Measurements from ENCODE around the gene CCDC51. TPM values are rescaled to one million over a fixed set of nuclear protein-coding genes. Genes with fewer than 3 reads are reported as not detected.
A peak's percentile ranks its signal among the peaks of the same experiment; 100 is the strongest.
"Not testable (repeated sequence)": the region's sequence is repeated elsewhere in the genome, so short reads cannot be mapped to it uniquely, and the experiment has no call there.

Gene CCDC51
- total RNA-seq, 1 donor = 17.4 TPM

DNA sequence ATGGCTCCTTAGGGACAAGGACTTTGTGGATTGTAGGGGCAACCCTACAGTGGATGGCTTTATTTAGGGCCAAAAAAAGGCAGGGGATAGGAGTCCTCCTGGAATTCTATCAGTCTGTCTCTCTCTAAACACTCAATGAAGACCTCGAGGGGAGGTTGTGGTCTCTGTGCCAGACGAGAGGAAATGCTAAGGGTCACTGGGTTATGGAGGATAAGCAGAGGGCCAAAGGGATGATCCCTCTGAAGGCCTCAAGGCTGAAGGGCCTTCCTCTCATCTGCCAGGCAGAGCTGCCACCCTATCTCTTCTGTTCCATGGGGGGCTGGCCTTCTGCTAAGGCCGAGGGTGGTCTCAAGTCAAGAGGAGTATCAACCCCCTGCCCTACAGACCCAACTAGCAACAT lies 37.0 kb downstream of the CCDC51 start:
- Histone ChIP-seq H3K4me3 (ENCODE audit: insufficient read depth, low read length) (no peak overlapping the region), H3K4me1 (ENCODE audit: insufficient read depth, low read length) (peaks cover 11% of the 10 kb centered on the region), H2AFZ (ENCODE audit: low read length) (no peak overlapping the region), H3K79me2 (ENCODE audit: insufficient read depth, low read length) (no peaks in the 10 kb centered on the region), H3K27ac (ENCODE audit: low read depth, low read length) (no peak overlapping the region), H3K9me3 (ENCODE audit: low read depth, low read length) (no peaks in the 10 kb centered on the region), H4K20me1 (ENCODE audit: insufficient read depth, low read length) (no peaks in the 10 kb centered on the region), H3K27me3 (ENCODE audit: insufficient read depth, low read length) (peaks cover 21% of the 10 kb centered on the region), H3K36me3 (ENCODE audit: insufficient read depth, low read length) (no peaks in the 10 kb centered on the region), H3K4me2 (ENCODE audit: insufficient read depth, low read length) (no peak overlapping the region)
- DNase-seq (ENCODE audit: insufficient read length, low spot score, missing footprints) = peak; percentile 56
- TF ChIP-seq, protein P1, sequence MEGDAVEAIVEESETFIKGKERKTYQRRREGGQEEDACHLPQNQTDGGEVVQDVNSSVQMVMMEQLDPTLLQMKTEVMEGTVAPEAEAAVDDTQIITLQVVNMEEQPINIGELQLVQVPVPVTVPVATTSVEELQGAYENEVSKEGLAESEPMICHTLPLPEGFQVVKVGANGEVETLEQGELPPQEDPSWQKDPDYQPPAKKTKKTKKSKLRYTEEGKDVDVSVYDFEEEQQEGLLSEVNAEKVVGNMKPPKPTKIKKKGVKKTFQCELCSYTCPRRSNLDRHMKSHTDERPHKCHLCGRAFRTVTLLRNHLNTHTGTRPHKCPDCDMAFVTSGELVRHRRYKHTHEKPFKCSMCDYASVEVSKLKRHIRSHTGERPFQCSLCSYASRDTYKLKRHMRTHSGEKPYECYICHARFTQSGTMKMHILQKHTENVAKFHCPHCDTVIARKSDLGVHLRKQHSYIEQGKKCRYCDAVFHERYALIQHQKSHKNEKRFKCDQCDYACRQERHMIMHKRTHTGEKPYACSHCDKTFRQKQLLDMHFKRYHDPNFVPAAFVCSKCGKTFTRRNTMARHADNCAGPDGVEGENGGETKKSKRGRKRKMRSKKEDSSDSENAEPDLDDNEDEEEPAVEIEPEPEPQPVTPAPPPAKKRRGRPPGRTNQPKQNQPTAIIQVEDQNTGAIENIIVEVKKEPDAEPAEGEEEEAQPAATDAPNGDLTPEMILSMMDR (IDR thresholded peaks at IDR 0.05; ENCODE audit: extremely low read depth, low read depth, low read length) = no peak

DNA sequence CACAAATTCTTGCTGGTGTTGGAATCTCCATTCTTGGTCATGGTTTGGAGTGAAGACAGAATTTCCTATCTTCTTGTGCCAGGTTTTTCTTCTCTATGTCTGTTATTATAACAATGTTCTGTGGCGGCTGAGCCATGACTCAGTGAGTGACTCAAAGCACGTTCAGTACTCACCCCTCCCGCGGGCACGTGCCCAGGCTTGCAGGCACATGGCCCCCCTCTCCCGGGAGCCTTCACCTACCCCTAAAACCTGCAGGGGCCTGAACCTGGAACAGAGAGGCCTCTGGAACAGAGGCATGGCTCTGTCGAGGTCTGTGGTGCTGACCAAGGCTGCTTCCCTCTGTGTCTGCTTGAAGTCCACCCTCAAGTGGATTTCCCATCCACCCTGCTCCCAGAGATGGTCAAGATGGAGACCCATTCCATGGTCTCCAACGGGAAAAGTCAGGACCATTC lies 37.6 kb downstream of the CCDC51 start:
- DNase-seq (ENCODE audit: insufficient read length, low spot score, missing footprints) = peak; percentile 99
- peak overlapping the region; percentile 49 for H3K4me2 ChIP-seq (ENCODE audit: insufficient read depth, low read length)
- H3K4me1 ChIP-seq (ENCODE audit: insufficient read depth, low read length) = peaks cover 11% of the 10 kb centered on the region
- no peaks in the 10 kb centered on the region for H3K79me2 ChIP-seq (ENCODE audit: insufficient read depth, low read length)
- H2AFZ ChIP-seq (ENCODE audit: low read length) = no peak overlapping the region
- H3K4me3 ChIP-seq (ENCODE audit: insufficient read depth, low read length) = no peak overlapping the region
- H3K27me3 ChIP-seq (ENCODE audit: insufficient read depth, low read length) = peaks cover 22% of the 10 kb centered on the region
- H3K9me3 ChIP-seq (ENCODE audit: low read depth, low read length) = no peaks in the 10 kb centered on the region
- no peaks in the 10 kb centered on the region for H3K36me3 ChIP-seq (ENCODE audit: insufficient read depth, low read length)
- H4K20me1 ChIP-seq (ENCODE audit: insufficient read depth, low read length) = no peaks in the 10 kb centered on the region
- TF ChIP-seq, protein P1 (IDR thresholded peaks at IDR 0.05; ENCODE audit: extremely low read depth, low read depth, low read length) = no peak
- peak overlapping the region; percentile 17 for H3K27ac ChIP-seq (ENCODE audit: low read depth, low read length)

DNA sequence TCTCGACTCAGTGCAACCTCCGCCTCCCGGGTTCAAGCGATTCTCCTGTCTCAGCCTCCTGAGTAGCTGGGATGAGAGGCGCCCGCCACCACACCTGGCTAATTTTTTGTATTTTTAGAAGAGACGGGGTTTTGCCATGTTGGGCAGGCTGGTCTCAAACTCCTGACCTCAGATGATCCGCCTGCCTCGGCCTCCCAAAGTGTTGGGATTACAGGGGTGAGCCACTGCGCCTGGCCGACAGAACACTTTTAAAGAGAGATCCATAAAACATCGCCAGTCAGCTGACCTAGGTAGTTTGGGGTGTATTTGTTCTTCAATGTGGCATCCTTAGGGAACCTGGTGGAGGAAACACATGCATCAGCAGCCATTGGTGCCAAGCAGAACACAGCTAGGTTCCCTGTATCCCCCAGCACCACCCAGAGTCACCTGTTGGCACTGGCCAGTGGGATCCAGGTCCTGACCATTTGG lies 38.5 kb downstream of the CCDC51 start:
- H3K36me3 ChIP-seq (ENCODE audit: insufficient read depth, low read length); H4K20me1 ChIP-seq (ENCODE audit: insufficient read depth, low read length); H3K79me2 ChIP-seq (ENCODE audit: insufficient read depth, low read length); H3K9me3 ChIP-seq (ENCODE audit: low read depth, low read length); H2AFZ ChIP-seq (ENCODE audit: low read length); H3K4me3 ChIP-seq (ENCODE audit: insufficient read depth, low read length): not testable (repeated sequence)
- Histone ChIP-seq H3K4me2 (ENCODE audit: insufficient read depth, low read length) (peak overlapping the region; percentile 49), H3K27me3 (ENCODE audit: insufficient read depth, low read length) (peaks cover 22% of the 10 kb centered on the region), H3K4me1 (ENCODE audit: insufficient read depth, low read length) (peaks cover 11% of the 10 kb centered on the region), H3K27ac (ENCODE audit: low read depth, low read length) (peak overlapping the region; percentile 12)
- peak; percentile 52 for DNase-seq (ENCODE audit: insufficient read length, low spot score, missing footprints)

DNA sequence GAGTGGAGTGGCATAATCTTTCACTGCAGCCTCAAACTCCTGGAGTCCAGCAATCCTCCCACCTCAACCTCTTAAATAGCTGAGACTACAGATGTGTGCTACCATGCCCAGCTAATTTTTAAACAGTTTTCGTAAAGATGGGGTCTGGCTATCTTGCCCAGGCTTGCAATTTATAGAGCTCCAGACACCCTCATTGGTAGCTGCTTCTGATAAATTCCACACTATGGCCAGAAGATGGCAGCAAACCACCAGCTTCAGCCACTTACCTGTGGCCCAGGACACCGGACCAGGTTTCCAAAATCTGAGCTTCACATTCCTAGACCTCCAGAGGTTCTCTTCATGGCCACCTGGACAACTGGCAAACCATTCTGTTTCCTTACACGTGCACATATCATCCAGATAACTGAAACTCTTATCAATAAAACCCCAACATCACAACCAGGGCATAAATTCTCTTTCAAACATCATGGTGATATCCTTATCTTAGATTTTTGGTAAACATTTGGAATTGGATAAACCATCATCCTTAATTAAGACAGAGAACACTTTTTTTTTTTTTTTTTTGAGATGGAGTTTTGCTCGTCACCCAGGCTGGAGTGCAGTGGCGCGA lies 39.0 kb downstream of the CCDC51 start:
- Histone ChIP-seq H3K79me2 (ENCODE audit: insufficient read depth, low read length) (no peaks in the 10 kb centered on the region), H3K27me3 (ENCODE audit: insufficient read depth, low read length) (peaks cover 22% of the 10 kb centered on the region), H3K4me1 (ENCODE audit: insufficient read depth, low read length) (peaks cover 11% of the 10 kb centered on the region), H3K9me3 (ENCODE audit: low read depth, low read length) (no peaks in the 10 kb centered on the region), H3K4me3 (ENCODE audit: insufficient read depth, low read length) (no peak overlapping the region), H3K4me2 (ENCODE audit: insufficient read depth, low read length) (no peak overlapping the region), H3K36me3 (ENCODE audit: insufficient read depth, low read length) (no peaks in the 10 kb centered on the region), H3K27ac (ENCODE audit: low read depth, low read length) (no peak overlapping the region), H4K20me1 (ENCODE audit: insufficient read depth, low read length) (no peaks in the 10 kb centered on the region), H2AFZ (ENCODE audit: low read length) (no peak overlapping the region)
- TF ChIP-seq, protein P1 (IDR thresholded peaks at IDR 0.05; ENCODE audit: extremely low read depth, low read depth, low read length) = peak; percentile 80
- DNase-seq (ENCODE audit: insufficient read length, low spot score, missing footprints) = peak; percentile 92
